IMR-90 (cell line): ENCODE measurements around the gene ZMIZ1. TPM values are rescaled to one million over a fixed set of nuclear protein-coding genes. Genes with fewer than 3 reads are reported as not detected.

Source experiments
- ATAC-seq: fragments of 200-7000 bp; cut with Tn5 transposase; 2 replicates; pipeline ENCODE4 v1.9.1; 2020; ENCODE audit warnings: low read depth, mild to moderate bottlenecking, moderate library complexity
- BruUV-seq: library from RNA; stranded (reverse); fragments of 400-500 nt; replicated peaks from 2 replicates; lab custom pipeline; 2021; lab: Mats Ljungman, UMichigan
- CTCF ChIA-PET: fragments of 300-600 bp; formaldehyde crosslinking; extraction: SDS; loops from one replicate; lab custom pipeline; 2021; ENCODE audit warnings: antibody characterized with exemption; lab: Yijun Ruan, JAX
- POLR2A ChIA-PET: fragments of 300-600 bp; sonication (Branson Sonifier 250); formaldehyde crosslinking; loops from one replicate; lab custom pipeline; 2022; ENCODE audit warnings: antibody characterized with exemption; ENCODE audit not compliant: unreplicated experiment; lab: Charles Lee
- DNase-seq: peaks from one replicate; pipeline ENCODE4 v3.0.0; 2013
- H2AFZ ChIP-seq: replicated peaks from 2 replicates; pipeline ENCODE3; 2013; ENCODE audit warnings: low read length, mild to moderate bottlenecking; ENCODE audit not compliant: poor library complexity
- H2AK5ac ChIP-seq: 2 replicates; pipeline ENCODE4 v1.6.1; 2013; ENCODE audit warnings: low read depth, low read length, inconsistent platforms
- H2AK9ac ChIP-seq: replicated peaks from 2 replicates; pipeline ENCODE3; 2013; ENCODE audit warnings: mild to moderate bottlenecking, low read depth, low read length, moderate library complexity; ENCODE audit not compliant: poor library complexity
- H2BK120ac ChIP-seq: 2 replicates; pipeline ENCODE4 v1.6.1; 2013; ENCODE audit warnings: low read depth, low read length, inconsistent platforms
- H2BK15ac ChIP-seq: 3 replicates; pipeline ENCODE4 v1.6.1; 2013; ENCODE audit warnings: low read depth, low read length, inconsistent platforms
- H2BK20ac ChIP-seq: 2 replicates; pipeline ENCODE4 v1.6.1; 2013; ENCODE audit warnings: low read depth, mild to moderate bottlenecking, inconsistent platforms, low read length, moderate library complexity
- H2BK5ac ChIP-seq: 2 replicates; pipeline ENCODE4 v1.6.1; 2013; ENCODE audit warnings: mild to moderate bottlenecking, low read depth, low read length, inconsistent platforms; ENCODE audit not compliant: poor library complexity, severe bottlenecking
- H3K14ac ChIP-seq: replicated peaks from 2 replicates; pipeline ENCODE4 v1.6.1; 2013; ENCODE audit warnings: low read depth, low read length, inconsistent platforms
- H3K18ac ChIP-seq: 2 replicates; pipeline ENCODE4 v1.6.1; 2013; ENCODE audit warnings: low read depth, low read length, control low read depth
- H3K23ac ChIP-seq: 2 replicates; pipeline ENCODE4 v1.6.1; 2013; ENCODE audit warnings: low read depth, low read length, inconsistent platforms
- H3K27ac ChIP-seq: 2 replicates; pipeline ENCODE4 v1.5.1; 2013; ENCODE audit warnings: mild to moderate bottlenecking, control low read depth, low read length; ENCODE audit not compliant: insufficient read depth
- H3K27me3 ChIP-seq: 2 replicates; pipeline ENCODE4 v1.6.1; 2013; ENCODE audit warnings: low read length; ENCODE audit not compliant: control insufficient read depth, insufficient read depth
- H3K36me3 ChIP-seq: 2 replicates; pipeline ENCODE4 v1.6.1; 2013; ENCODE audit warnings: low read length, mixed read lengths; ENCODE audit not compliant: control insufficient read depth, insufficient read depth
- H3K4ac ChIP-seq: 2 replicates; pipeline ENCODE4 v1.6.1; 2013; ENCODE audit warnings: low read depth, low read length, inconsistent platforms
- H3K4me1 ChIP-seq: 2 replicates; pipeline ENCODE4 v1.6.1; 2013; ENCODE audit warnings: low read length, mixed read lengths; ENCODE audit not compliant: control insufficient read depth, insufficient read depth
- H3K4me2 ChIP-seq: 2 replicates; pipeline ENCODE4 v1.6.1; 2013; ENCODE audit warnings: low read depth, mild to moderate bottlenecking, control low read depth, low read length, moderate library complexity
- H3K4me3 ChIP-seq: 2 replicates; pipeline ENCODE4 v1.5.1; 2013; ENCODE audit warnings: low read depth, mild to moderate bottlenecking, control low read depth, low read length, moderate library complexity; ENCODE audit not compliant: insufficient read depth
- H3K56ac ChIP-seq: 2 replicates; pipeline ENCODE4 v1.6.1; 2013; ENCODE audit warnings: low read length, inconsistent platforms; ENCODE audit not compliant: insufficient read depth; ENCODE audit errors: extremely low read depth
- H3K79me1 ChIP-seq, 2 experiments: 2 replicates each; pipeline ENCODE4 v1.6.1; 2013; ENCODE audit warnings: low read length in 2 of 2, inconsistent platforms in 1 of 2, low read depth in 1 of 2
- H3K9ac ChIP-seq: 2 replicates; pipeline ENCODE4 v1.6.1; 2013; ENCODE audit warnings: low read depth, low read length, control low read depth
- H3K9me1 ChIP-seq: 2 replicates; pipeline ENCODE4 v1.6.1; 2013; ENCODE audit warnings: low read length, inconsistent platforms; ENCODE audit not compliant: insufficient read depth
- H3K9me3 ChIP-seq: 2 replicates; pipeline ENCODE4 v1.6.1; 2013; ENCODE audit warnings: low read length; ENCODE audit not compliant: control insufficient read depth, insufficient read depth
- H4K20me1 ChIP-seq: 2 replicates; pipeline ENCODE4 v1.6.1; 2013; ENCODE audit warnings: low read length, inconsistent platforms; ENCODE audit not compliant: insufficient read depth
- H4K5ac ChIP-seq: 2 replicates; pipeline ENCODE4 v1.6.1; 2013; ENCODE audit warnings: mild to moderate bottlenecking, low read depth, low read length, control low read depth
- H4K8ac ChIP-seq, 2 experiments: 2 replicates each; pipeline ENCODE4 v1.6.1; 2013; ENCODE audit warnings: low read depth in 2 of 2, low read length in 2 of 2, control low read depth in 1 of 2, inconsistent platforms in 1 of 2
- H4K91ac ChIP-seq: 2 replicates; pipeline ENCODE4 v1.6.1; 2013; ENCODE audit warnings: low read depth, low read length, inconsistent platforms; ENCODE audit not compliant: insufficient read depth
- BHLHE40 ChIP-seq: fragments of 150-350 bp; IDR thresholded peaks from 2 replicates; pipeline ENCODE4 v1.6.1; 2016; ENCODE audit warnings: mild to moderate bottlenecking, low read depth, low read length
- CEBPB ChIP-seq: IDR thresholded peaks from 2 replicates; pipeline ENCODE4 v1.6.1; 2012; ENCODE audit warnings: low read depth, low read length, improper control_type of control experiment
- CHD1 ChIP-seq: IDR thresholded peaks from 2 replicates; pipeline ENCODE4 v1.6.1; 2012; ENCODE audit warnings: low read depth, low read length, improper control_type of control experiment
- CTCF ChIP-seq: conservative IDR thresholded peaks from 2 replicates; pipeline ENCODE4 v1.5.1; 2012; ENCODE audit warnings: mild to moderate bottlenecking, low read depth, low read length, improper control_type of control experiment
- FOS ChIP-seq: fragments of 150-350 bp; IDR thresholded peaks from 2 replicates; pipeline ENCODE4 v1.6.1; 2016; ENCODE audit warnings: low read depth, low read length
- MAFK ChIP-seq: IDR thresholded peaks from 2 replicates; pipeline ENCODE4 v1.6.1; 2012; ENCODE audit warnings: low read depth, low read length, improper control_type of control experiment
- MAZ ChIP-seq: IDR thresholded peaks from 2 replicates; pipeline ENCODE4 v1.6.1; 2012; ENCODE audit warnings: low read depth, mild to moderate bottlenecking, low read length, improper control_type of control experiment, moderate library complexity, borderline replicate concordance
- MXI1 ChIP-seq: IDR thresholded peaks from 2 replicates; pipeline ENCODE4 v1.6.1; 2012; ENCODE audit warnings: low read depth, mild to moderate bottlenecking, low read length, moderate library complexity, borderline replicate concordance
- NFE2L2 ChIP-seq: fragments of 150-350 bp; IDR thresholded peaks from 2 replicates; pipeline ENCODE4 v1.6.1; 2016; ENCODE audit warnings: low read depth, mild to moderate bottlenecking, low read length
- POLR2A ChIP-seq: IDR thresholded peaks from 2 replicates; pipeline ENCODE4 v1.6.1; 2012; ENCODE audit warnings: mild to moderate bottlenecking, low read depth, low read length
- RAD21 ChIP-seq: IDR thresholded peaks from 2 replicates; pipeline ENCODE4 v1.6.1; 2012; ENCODE audit warnings: low read length, improper control_type of control experiment
- RCOR1 ChIP-seq: IDR thresholded peaks from 2 replicates; pipeline ENCODE4 v1.6.1; 2012; ENCODE audit warnings: mild to moderate bottlenecking, low read length, improper control_type of control experiment; ENCODE audit not compliant: insufficient replicate concordance
- RFX5 ChIP-seq: IDR thresholded peaks from 2 replicates; pipeline ENCODE4 v1.8.0; 2012; ENCODE audit warnings: low read depth, mild to moderate bottlenecking, low read length, moderate library complexity
- SMC3 ChIP-seq: fragments of 150-350 bp; IDR thresholded peaks from 2 replicates; pipeline ENCODE4 v1.6.1; 2016; ENCODE audit warnings: low read depth, mild to moderate bottlenecking, antibody characterized with exemption, low read length, moderate library complexity
- USF2 ChIP-seq: fragments of 150-350 bp; IDR thresholded peaks from 2 replicates; pipeline ENCODE4 v1.6.1; 2017; ENCODE audit warnings: mild to moderate bottlenecking, antibody characterized with exemption, low read length, low read depth
- WGBS, 2 experiments: methylation state at CpG; one replicate each; pipeline versions ENCODE4 v1.1.5 to v1.1.7; 2013; ENCODE audit warnings: missing lambda C conversion rate in 2 of 2; ENCODE audit not compliant: insufficient read length in 1 of 2; ENCODE audit errors: extremely low coverage in 2 of 2; 5-methylcytosine and 5-hydroxymethylcytosine counted together
- dilution Hi-C: fragments of 300-500 bp; cut with HindIII; formaldehyde crosslinking; loops from one replicate; pipeline ENCODE4 v1.14.3; 2018; ENCODE audit warnings: low sequenced_read_pairs; ENCODE audit not compliant: unreplicated experiment
- in situ Hi-C: fragments of 300-500 bp; cut with MboI; formaldehyde crosslinking; loops from 3 replicates; pipeline ENCODE4 v1.14.3; 2019; ENCODE audit warnings: low sequenced_read_pairs, inconsistent platforms, mixed read lengths
- intact Hi-C: fragments of 100-400 bp; cut with micrococcal nuclease; formaldehyde crosslinking; loops from 2 replicates; pipeline ENCODE4 v1.10.0; 2022
- polyA plus RNA-seq, 3 experiments: library from polyadenylated mRNA; depleted of rRNA; stranded (reverse); fragments of >200 nt; gene quantifications; 2 replicates each; pipeline ENCODE4 v1.2.3, GENCODE V29; 2012; ENCODE audit warnings: low replicate concordance in 1 of 3
- total RNA-seq: library from RNA; depleted of rRNA; stranded (reverse); fragments of >200 nt; gene quantifications from 2 replicates; pipeline ENCODE4 v1.2.3, GENCODE V29; 2012

The ZMIZ1 gene
- total and polyA plus RNA-seq, 2 of the 4 experiments (the other 2 are of a cell fraction): 6.6 to 48.7 TPM

- H3K79me1 ChIP-seq: peaks cover 20 to 92% of the 10 kb centered on the region in 2 experiments
- peak; percentile 59 for ATAC-seq
- H3K4ac ChIP-seq: peak overlapping the region; percentile 95
- H2BK20ac ChIP-seq: peak overlapping the region; percentile 75
- H2BK15ac ChIP-seq: peak overlapping the region; percentile 88; the same call in 1 of the 3 replicates
- H3K4me1 ChIP-seq: peaks cover 74% of the 10 kb centered on the region
- peak overlapping the region; percentile 96 for H3K14ac ChIP-seq
- H3K4me2 ChIP-seq: peak overlapping the region; percentile 15
- peak overlapping the region; percentile 95 for H3K23ac ChIP-seq
- H3K9me1 ChIP-seq: peaks cover 71% of the 10 kb centered on the region
- H3K9me3 ChIP-seq: no peaks in the 10 kb centered on the region
- H2AFZ ChIP-seq: peak overlapping the region; percentile 39
- 23% methylated on average over 7 of the region's 12 CpGs; no CpG with 5 or more reads in 1 of the 2 experiments for WGBS, 2 experiments
- no peak overlapping the region for H3K4me3 ChIP-seq
- peak overlapping the region; percentile 38; the same call in 1 of the 2 replicates for H4K5ac ChIP-seq
- peak overlapping the region; percentile 95 for H2AK9ac ChIP-seq
- peak overlapping the region; percentile 96 for H2BK120ac ChIP-seq
- H3K27me3 ChIP-seq: no peaks in the 10 kb centered on the region
- H2AK5ac ChIP-seq: peak overlapping the region; percentile 99
- peak overlapping the region; percentile 77 for H3K56ac ChIP-seq
- H3K27ac ChIP-seq: peak overlapping the region; percentile 74
- H3K18ac ChIP-seq: peak overlapping the region; percentile 20
- peaks cover 100% of the 10 kb centered on the region for H4K20me1 ChIP-seq
- in situ Hi-C loops (loop anchor here (5.0 kb wide), 1 partner anchor 106 kb away; no protein-coding TSS in a partner anchor), intact Hi-C loops (loop anchor here (5.0 kb wide), 1 partner anchor 46 kb away; no protein-coding TSS in a partner anchor), dilution Hi-C loops (no loop called here)
- no peaks in the 10 kb centered on the region; the same call in 1 of the 2 replicates for H3K36me3 ChIP-seq
- H2BK5ac ChIP-seq: peak overlapping the region; percentile 95
- peak; percentile 96 for DNase-seq
- H3K9ac ChIP-seq: peak overlapping the region; percentile 50
- H4K8ac ChIP-seq: peak overlapping the region; percentile 64 to 91; a peak in 3 of 4 replicates
- ChIA-PET CTCF (no interaction called here), POLR2A (no interaction called here)
- BruUV-seq: no TSS peak
- peak overlapping the region; percentile 95 for H4K91ac ChIP-seq
- TF ChIP-seq FOS: peak; percentile 79
- no peak for TF ChIP-seq USF2
- TF ChIP-seq RFX5: no peak
- TF ChIP-seq MXI1: peak; percentile 84; the same call in 1 of the 2 replicates
- TF ChIP-seq RCOR1: no peak
- no peak for TF ChIP-seq CHD1
- TF ChIP-seq CTCF: 0 out of 2 replicates have a peak, but pooled peaks have one; percentile 5
- TF ChIP-seq CEBPB: peak; percentile 86
- peak; percentile 66; the same call in 1 of the 2 replicates for TF ChIP-seq NFE2L2
- no peak for TF ChIP-seq SMC3
- peak; percentile 45 for TF ChIP-seq BHLHE40
- TF ChIP-seq MAFK: 0 out of 2 replicates have a peak, but pooled peaks have one; percentile 12
- TF ChIP-seq MAZ: peak; percentile 29; the same call in 1 of the 2 replicates
- TF ChIP-seq RAD21: no peak; the same call in none of the 2 replicates
- peak; percentile 62; the same call in 1 of the 2 replicates for TF ChIP-seq POLR2A
Observed at GRCh38 chr10:79081353-79082034, 12.7 kb downstream of the ZMIZ1 start.
